Measurements from ENCODE around the gene CDC42BPB.

The CDC42BPB gene

DNA sequence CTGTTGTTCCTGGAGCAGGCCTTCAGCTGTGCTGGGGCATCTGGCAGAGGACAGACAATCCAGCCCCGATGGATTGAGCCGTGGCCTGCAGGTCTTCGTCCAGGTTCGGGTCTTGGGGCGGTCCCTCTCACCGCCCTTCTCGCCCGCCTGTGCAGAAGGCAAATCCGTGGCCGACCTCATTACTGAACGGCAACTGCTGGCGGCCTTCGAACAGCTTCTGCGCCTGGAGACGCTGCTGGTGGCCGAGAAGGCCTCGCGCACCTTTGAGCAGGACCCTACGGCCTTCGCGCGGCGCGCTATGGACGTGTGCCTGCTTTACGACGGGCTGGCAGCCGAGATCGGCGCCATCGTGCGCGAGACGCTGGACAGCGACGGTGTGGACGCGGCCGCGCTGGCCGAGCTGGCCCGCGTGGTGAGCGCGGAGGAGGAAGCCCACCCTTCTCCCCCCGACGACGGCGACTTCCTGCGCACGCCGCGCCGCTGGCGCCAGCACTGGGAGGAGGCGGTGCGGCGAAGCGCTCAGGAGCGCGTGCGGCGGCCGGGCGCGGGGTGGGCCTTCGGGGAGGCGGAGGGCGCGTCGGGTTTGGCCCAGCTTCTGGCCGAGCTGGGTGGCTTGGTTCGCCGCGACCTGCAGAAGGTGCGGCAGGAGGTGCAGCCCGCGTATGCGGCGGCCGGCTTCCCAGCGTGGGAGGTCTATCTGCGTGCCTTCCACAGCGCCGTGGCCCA, 44.8 kb upstream of the CDC42BPB start:
- Histone ChIP-seq H3K9ac (ENCODE audit: insufficient read length, low read depth) (no peak overlapping the region), H3K9me3 (ENCODE audit: insufficient read depth, low read length) (no peaks in the 10 kb centered on the region), H3K4me1 (ENCODE audit: insufficient read depth, insufficient read length) (peaks cover 24% of the 10 kb centered on the region), H3K27me3 (ENCODE audit: insufficient read depth, insufficient read length) (no peaks in the 10 kb centered on the region), H3K36me3 (ENCODE audit: insufficient read depth, insufficient read length, low read length) (no peaks in the 10 kb centered on the region), H3K4me3 (ENCODE audit: insufficient read length, low read depth) (no peak overlapping the region)
- no peak for DNase-seq (ENCODE audit: low read depth, low spot score)
- TF ChIP-seq YY1 (IDR thresholded peaks at IDR 0.05; ENCODE audit: insufficient read depth, insufficient read length): no peak
- no peak for TF ChIP-seq SUZ12 (IDR thresholded peaks at IDR 0.05; ENCODE audit: extremely low read depth, insufficient read depth, insufficient read length)
- TF ChIP-seq ZNF274 (IDR thresholded peaks at IDR 0.05; ENCODE audit: low read depth, low read length): no peak

DNA sequence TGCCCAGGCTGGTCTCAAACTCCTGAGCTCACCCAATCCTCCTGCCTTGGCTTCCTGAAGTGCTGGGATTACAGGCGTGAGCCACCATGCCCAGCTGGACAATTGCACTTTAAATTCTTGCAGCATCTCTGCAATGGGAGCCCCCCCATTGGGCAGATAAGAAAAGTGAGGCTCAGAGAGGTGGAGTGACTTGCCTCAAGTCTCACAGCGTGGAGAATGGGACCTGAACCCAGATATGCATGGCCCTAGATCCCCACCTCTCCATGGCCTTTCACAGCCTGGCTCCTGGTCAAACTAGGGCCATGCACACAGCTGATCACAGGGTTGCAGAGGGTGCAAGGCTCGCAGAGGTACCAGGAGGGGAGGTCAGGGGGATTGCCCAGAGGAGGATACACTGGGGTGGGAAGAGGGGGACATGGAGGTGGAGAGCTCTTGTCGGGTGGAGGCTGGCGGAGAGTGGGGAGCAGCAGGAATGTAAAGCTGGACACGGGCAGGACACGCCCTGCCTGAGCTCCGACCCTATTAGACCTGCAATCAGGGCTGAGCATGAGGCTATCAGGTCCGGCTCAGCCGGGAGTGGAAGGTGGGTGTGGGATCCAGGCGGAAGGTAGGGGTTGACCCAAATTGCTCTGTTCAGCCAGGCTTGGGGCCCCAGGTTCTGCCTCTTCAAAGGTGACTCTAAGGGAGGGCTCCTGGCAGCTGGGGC, 44.1 kb upstream of the CDC42BPB start:
- Histone ChIP-seq H3K36me3 (ENCODE audit: insufficient read depth, insufficient read length, low read length) (no peaks in the 10 kb centered on the region), H3K4me1 (ENCODE audit: insufficient read depth, insufficient read length) (peaks cover 24% of the 10 kb centered on the region), H3K9ac (ENCODE audit: insufficient read length, low read depth) (no peak overlapping the region), H3K27me3 (ENCODE audit: insufficient read depth, insufficient read length) (no peaks in the 10 kb centered on the region), H3K9me3 (ENCODE audit: insufficient read depth, low read length) (no peaks in the 10 kb centered on the region), H3K4me3 (ENCODE audit: insufficient read length, low read depth) (no peak overlapping the region)
- TF ChIP-seq ZNF274 (IDR thresholded peaks at IDR 0.05; ENCODE audit: low read depth, low read length): no peak
- TF ChIP-seq YY1 (IDR thresholded peaks at IDR 0.05; ENCODE audit: insufficient read depth, insufficient read length): no peak
- TF ChIP-seq SUZ12 (IDR thresholded peaks at IDR 0.05; ENCODE audit: extremely low read depth, insufficient read depth, insufficient read length): no peak
- DNase-seq (ENCODE audit: low read depth, low spot score): no peak

DNA sequence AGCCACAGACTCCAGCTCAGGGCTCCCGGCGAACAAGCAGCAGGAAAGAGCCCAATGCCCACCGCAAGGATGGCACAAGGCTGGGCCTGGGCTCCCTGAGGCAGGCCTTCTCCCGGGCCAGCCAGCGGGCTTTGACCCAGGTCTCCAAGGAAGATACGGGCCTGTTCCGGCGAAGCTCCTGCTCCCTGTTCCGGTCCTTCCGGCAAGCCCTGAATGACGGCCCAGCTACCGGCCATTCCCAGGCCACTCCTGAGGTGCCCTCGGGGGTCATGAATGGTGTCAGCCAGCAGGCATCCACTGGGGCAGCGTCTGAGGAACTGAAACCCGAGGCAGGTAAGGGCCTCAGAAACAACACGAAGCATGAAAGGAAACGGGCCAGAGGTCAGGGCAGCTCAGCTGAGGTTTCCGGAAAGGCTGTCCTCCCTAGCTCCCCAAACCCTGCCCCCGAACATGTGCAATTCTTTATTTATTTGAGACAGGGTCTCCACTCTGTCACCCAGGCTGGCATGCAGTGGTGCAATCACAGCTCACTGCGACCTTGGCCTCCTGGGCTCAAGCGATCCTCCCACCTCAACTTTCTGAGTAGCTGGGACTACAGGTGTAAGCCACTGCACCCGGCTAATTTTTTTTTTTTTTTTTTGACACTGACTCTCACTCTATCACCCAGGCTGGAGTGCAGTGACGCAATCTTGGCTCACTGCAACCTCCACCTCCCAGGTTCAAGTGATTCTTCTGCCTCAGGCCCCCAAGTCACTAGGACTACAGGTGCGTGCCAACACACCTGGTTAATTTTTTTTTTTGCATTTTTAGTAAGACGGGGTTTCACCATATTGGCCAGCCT, 43.2 kb upstream of the CDC42BPB start:
- Histone ChIP-seq H3K4me3 (ENCODE audit: insufficient read length, low read depth) (no peak overlapping the region), H3K27me3 (ENCODE audit: insufficient read depth, insufficient read length) (no peaks in the 10 kb centered on the region), H3K36me3 (ENCODE audit: insufficient read depth, insufficient read length, low read length) (no peaks in the 10 kb centered on the region), H3K9me3 (ENCODE audit: insufficient read depth, low read length) (no peaks in the 10 kb centered on the region), H3K9ac (ENCODE audit: insufficient read length, low read depth) (peak overlapping the region; percentile 21), H3K4me1 (ENCODE audit: insufficient read depth, insufficient read length) (peaks cover 21% of the 10 kb centered on the region)
- DNase-seq (ENCODE audit: low read depth, low spot score): no peak
- TF ChIP-seq YY1 (IDR thresholded peaks at IDR 0.05; ENCODE audit: insufficient read depth, insufficient read length) (no peak), SUZ12 (IDR thresholded peaks at IDR 0.05; ENCODE audit: extremely low read depth, insufficient read depth, insufficient read length) (no peak), ZNF274 (IDR thresholded peaks at IDR 0.05; ENCODE audit: low read depth, low read length) (no peak)

DNA sequence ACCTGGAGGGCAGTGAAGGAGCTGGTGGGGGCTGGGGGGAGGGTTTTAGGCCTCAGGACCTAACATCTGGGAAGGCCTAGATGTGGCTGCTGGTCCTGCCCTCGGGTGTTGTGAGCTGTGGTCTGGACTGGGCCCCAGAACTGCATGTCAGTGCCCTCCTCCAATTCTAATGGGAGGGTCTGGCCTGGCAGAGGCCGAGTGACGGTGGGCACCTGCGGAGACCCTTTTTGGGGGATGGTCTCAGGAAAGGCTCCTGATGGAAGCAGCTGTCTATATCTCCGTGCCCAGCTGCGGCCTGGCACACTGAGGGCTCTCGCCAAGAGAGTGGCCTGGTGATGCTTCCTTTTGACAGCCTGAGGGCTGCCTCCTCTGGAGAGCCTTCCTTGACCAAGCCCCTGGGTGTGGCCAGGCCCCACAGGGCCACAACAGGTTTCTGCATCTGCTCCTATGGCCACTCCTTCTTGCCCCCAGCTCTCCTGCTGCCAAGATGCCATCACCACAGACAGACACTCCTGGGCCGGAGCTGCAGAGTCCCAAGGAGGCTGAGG, 42.5 kb upstream of the CDC42BPB start:
- no peak overlapping the region for H3K4me3 ChIP-seq (ENCODE audit: insufficient read length, low read depth)
- H3K4me1 ChIP-seq (ENCODE audit: insufficient read depth, insufficient read length): peaks cover 22% of the 10 kb centered on the region
- no peaks in the 10 kb centered on the region for H3K36me3 ChIP-seq (ENCODE audit: insufficient read depth, insufficient read length, low read length)
- no peak for DNase-seq (ENCODE audit: low read depth, low spot score)
- no peaks in the 10 kb centered on the region for H3K27me3 ChIP-seq (ENCODE audit: insufficient read depth, insufficient read length)
- peak overlapping the region; percentile 21 for H3K9ac ChIP-seq (ENCODE audit: insufficient read length, low read depth)
- no peaks in the 10 kb centered on the region for H3K9me3 ChIP-seq (ENCODE audit: insufficient read depth, low read length)
- no peak for TF ChIP-seq ZNF274 (IDR thresholded peaks at IDR 0.05; ENCODE audit: low read depth, low read length)
- TF ChIP-seq YY1 (IDR thresholded peaks at IDR 0.05; ENCODE audit: insufficient read depth, insufficient read length): no peak
- no peak for TF ChIP-seq SUZ12 (IDR thresholded peaks at IDR 0.05; ENCODE audit: extremely low read depth, insufficient read depth, insufficient read length)

DNA sequence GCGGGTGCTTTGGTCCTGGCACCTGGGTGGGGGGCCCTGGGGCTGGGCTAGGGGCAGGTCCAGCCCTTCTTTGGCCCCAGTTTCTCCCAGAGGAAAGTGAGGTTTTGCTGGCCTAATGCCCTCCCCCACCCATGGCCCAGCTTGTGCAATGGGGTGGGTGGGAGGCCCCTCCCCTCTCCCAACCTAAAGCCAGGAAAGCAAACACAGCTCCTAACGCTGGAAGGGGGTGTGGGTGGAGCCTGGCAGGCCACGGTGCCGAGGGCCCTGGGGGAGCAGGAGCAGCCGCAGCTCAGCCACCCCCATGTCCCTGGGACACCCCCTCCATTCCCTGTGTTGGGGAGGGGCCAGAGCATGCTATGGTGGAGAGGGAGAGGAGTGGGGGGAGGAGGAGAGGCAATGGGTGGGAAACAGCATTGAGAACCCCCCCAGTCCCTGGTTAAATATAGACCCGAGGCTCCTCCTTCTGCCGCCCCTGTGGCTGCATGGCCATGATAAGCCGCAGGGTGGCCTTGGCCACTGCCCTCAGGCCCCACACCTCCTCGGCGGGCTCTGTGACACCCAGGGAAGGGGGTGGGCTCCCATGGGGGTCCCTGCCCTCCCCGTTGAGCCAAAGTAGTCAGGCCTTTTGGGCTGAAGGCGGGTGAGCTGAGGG, 41.9 kb upstream of the CDC42BPB start:
- Histone ChIP-seq H3K36me3 (ENCODE audit: insufficient read depth, insufficient read length, low read length) (no peaks in the 10 kb centered on the region), H3K9ac (ENCODE audit: insufficient read length, low read depth) (peak overlapping the region; percentile 56), H3K4me1 (ENCODE audit: insufficient read depth, insufficient read length) (peaks cover 25% of the 10 kb centered on the region), H3K9me3 (ENCODE audit: insufficient read depth, low read length) (no peaks in the 10 kb centered on the region), H3K27me3 (ENCODE audit: insufficient read depth, insufficient read length) (no peaks in the 10 kb centered on the region), H3K4me3 (ENCODE audit: insufficient read length, low read depth) (no peak overlapping the region)
- TF ChIP-seq SUZ12 (IDR thresholded peaks at IDR 0.05; ENCODE audit: extremely low read depth, insufficient read depth, insufficient read length): no peak
- TF ChIP-seq ZNF274 (IDR thresholded peaks at IDR 0.05; ENCODE audit: low read depth, low read length): no peak
- TF ChIP-seq YY1 (IDR thresholded peaks at IDR 0.05; ENCODE audit: insufficient read depth, insufficient read length): no peak
- DNase-seq (ENCODE audit: low read depth, low spot score): no peak

DNA sequence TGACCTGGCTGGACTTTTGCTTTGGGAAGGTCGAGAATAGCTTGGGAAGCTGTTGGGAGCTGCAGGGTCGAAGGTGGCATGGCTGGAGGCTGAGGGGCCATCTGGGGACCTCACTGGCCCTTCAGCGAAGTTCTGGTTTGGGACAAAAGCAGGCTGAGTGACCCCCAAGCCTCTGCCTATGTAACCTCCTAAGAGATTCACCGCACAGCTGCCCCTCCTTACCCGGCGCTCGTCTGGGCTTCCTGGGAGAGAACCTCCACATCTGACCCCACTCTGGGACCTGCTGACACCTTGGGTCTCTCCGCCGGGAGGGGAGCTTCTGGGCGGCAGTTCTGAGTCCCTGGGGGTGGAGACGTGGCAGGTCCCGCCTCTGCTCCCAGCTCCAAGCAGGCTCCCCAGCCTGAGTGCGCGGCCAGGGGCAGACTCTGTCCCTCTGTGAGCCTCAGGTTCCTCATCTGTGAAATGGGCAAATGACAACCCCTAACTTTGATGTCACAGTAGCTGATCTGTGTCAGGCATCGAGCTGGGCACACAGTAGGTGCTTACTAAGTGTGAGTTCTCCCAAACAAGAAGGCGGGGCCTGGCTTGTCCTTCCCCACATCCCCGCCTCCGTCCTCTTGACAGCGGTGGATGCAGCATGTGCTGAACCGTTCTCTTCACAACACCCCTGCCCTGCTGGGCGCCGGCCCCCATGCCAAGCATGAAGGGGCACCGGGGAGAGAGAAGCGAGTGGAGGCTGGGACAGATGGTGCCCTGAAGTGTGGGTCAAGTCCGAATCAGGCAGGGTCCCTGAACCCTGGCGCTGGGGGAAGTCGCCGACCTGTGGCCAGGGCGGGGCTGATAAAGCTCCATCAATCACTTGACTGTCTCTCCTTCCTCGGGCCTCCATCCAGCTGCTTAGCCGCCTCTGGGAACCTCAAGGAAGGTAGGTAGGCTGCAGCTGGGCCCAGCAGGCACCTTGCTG, 40.9 kb upstream of the CDC42BPB start:
- no peak for TF ChIP-seq YY1 (IDR thresholded peaks at IDR 0.05; ENCODE audit: insufficient read depth, insufficient read length)
- no peak for TF ChIP-seq SUZ12 (IDR thresholded peaks at IDR 0.05; ENCODE audit: extremely low read depth, insufficient read depth, insufficient read length)
- no peak for TF ChIP-seq ZNF274 (IDR thresholded peaks at IDR 0.05; ENCODE audit: low read depth, low read length)
- H3K9me3 ChIP-seq (ENCODE audit: insufficient read depth, low read length): no peaks in the 10 kb centered on the region
- peak overlapping the region; percentile 38 for H3K9ac ChIP-seq (ENCODE audit: insufficient read length, low read depth)
- H3K27me3 ChIP-seq (ENCODE audit: insufficient read depth, insufficient read length): no peaks in the 10 kb centered on the region
- H3K4me3 ChIP-seq (ENCODE audit: insufficient read length, low read depth): no peak overlapping the region
- H3K4me1 ChIP-seq (ENCODE audit: insufficient read depth, insufficient read length): peaks cover 24% of the 10 kb centered on the region
- no peak for DNase-seq (ENCODE audit: low read depth, low spot score)
- H3K36me3 ChIP-seq (ENCODE audit: insufficient read depth, insufficient read length, low read length): no peaks in the 10 kb centered on the region

Data from NT2/D1 (cell line).